Measurements from ENCODE around the gene DGCR2.
"Not testable (repeated sequence)": the region's sequence is repeated elsewhere in the genome, so short reads cannot be mapped to it uniquely, and the experiment has no call there.

DGCR2 gene

DNA sequence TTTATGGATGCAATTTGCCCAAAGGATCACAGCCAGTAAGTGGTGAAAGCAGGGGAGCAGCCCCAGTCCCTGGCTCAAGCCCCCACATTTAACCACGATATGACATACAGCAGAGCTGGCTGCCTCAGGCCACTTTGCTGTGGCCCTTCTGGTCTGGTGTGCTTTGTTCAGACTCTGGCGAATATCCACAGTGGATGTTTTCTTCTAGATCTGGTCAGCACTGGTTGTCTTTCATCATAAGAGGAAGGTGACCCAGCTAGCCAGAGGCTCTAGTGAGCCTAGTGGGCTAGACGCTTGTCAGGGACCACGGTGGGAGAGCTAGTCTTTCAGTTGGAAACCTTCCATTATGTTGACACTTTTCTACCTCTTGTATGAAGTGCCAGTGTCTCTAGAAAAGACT, 42.5 kb downstream of the DGCR2 start:
- DNase-seq: no peak

DNA sequence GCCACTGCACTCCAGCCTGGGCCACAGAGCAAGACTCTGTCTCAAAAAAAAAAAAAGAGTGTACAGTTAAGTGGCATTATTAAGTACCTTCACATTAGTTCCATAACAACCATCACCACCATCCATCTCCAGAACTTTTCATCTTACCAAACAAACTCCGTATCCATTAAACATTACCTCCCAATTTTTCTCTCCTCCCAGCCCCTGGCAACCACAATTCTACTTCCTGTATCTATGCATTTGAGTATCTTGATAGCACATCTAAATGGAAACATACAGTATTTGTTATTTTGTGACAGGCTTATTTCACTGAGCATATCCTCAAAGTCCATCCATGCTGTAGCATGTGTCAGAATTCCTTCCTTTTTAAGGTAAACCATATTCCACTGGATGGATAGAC, 46.8 kb downstream of the DGCR2 start:
- no peak for DNase-seq

DNA sequence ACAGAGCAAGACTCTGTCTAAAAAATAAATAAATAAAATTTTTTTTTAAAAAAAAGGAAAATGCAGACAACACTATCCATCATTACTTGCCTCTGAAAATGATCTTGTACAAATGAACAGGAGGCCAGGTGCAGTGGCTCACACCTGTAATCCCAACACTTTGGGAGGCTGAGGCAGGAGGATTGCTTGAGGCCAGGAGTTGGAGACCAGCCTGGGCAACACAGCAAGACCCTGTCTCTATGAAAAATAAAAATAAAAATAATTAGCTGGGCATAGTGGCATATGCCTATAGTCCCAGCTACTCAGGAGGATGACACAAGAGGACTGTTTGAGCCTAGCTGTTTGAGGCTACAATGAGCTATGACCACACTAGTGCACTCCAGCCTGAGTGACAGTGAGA, 49.4 kb downstream of the DGCR2 start:
- not testable (repeated sequence) for DNase-seq

DNA sequence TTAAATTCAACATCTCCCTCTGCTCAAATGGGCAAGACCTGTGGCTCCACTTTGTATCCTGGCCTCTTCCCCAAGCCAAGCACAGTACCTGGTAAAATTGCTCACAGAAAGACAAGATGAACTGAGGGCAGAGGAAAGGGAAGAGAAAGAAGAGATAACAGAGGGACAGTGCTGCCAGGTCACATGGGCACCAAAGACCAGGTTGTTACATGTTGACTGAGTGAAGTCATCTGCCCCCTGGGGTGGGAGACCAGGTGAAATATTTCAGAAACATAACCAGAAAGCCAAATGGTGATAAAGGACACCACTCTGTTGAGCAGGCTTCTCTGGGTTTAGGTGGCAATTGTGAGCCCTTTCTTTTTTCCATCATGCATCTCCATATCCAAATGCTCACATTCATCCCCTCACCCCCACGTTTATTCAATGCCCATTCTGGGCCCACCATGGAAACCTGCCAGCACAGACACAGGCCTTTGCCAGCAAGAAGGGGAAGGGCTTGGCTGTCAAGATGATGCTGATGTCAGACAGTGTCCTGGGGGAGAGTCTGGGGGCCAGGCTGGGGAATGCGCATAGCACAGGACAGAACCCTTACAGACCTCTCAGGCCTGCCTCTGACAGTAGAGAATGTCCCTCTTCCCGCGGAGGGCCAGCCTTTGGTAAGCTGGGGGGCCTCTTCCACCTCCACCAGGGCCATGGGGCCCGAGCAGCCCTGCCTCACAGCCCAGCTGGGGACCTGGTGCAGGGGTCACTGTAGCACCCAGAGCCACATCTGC, 51.6 kb downstream of the DGCR2 start:
- no peak for DNase-seq

DNA sequence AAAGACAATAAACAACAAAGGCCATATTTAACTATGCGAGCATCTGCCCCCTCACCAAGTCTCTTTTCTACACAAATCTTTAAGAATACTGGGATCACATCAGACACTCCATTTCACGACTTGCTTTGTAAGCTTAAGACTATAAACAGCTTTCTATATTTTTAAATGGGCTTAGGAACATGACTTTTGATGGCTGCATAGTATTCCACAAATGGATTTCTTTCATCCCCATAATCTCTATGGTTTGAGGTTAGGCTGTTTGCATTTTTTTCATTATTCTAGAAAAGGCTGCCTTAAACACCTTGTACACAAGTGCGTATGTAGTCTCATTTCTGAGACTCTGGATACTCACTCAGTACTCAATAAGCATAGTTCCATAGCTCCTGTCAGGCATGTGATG, 52.8 kb downstream of the DGCR2 start:
- no peak for DNase-seq

DNA sequence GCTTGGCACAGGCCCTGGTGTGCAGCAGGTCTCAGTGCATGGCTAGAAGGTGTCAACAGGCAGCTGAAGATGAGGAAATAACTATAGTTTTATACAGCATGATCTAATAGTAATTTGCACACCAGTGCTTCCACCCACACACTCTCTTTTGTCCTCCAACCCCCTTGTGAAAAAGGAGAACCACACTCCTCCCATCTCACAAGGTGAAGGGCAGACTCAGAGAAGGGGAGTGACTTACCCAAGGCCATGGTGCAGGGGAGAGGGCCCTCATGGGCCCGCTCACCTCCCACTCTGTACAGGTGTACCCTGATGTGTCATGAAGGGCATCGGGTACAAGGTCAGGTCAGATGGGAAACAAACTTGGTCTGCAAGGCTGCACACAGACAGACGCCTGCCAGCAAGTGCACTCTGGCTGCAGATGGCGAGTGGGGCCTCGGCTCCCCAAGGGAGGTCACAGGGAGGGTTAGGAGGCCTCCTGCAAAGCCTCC, 53.4 kb downstream of the DGCR2 start:
- DNase-seq: no peak

DNA sequence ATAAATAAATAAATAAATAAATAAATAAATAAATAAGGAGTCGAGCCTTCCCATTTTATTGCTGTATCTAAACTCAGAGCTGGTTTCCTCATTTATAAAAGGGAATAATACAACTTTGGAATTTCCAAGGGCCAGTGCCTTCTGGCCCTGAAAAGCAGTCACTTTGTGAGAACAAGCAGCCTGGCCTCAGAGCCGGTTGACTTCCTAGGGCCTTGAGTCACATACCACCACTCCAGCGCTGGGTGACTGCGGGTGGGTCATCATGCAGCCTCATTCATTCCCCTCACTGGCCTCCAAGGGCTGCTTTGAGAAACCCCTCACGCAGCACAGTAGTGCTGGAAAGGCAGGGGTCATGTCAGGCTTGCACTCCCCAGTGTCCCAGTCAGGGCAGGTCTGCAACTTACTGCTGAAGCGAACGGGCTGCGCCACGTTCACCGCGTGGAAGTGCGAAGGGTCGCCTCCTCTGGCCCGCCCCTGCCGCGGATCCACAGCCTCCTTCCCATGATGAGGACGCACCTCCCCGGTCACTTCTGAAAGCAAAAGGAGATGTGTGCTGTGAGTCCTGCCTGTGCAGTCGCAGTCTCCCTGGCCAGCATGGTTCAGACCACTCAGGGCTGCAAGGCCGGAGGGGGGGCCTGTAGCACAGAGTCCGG, 54.4 kb downstream of the DGCR2 start:
- no peak for DNase-seq

DNA sequence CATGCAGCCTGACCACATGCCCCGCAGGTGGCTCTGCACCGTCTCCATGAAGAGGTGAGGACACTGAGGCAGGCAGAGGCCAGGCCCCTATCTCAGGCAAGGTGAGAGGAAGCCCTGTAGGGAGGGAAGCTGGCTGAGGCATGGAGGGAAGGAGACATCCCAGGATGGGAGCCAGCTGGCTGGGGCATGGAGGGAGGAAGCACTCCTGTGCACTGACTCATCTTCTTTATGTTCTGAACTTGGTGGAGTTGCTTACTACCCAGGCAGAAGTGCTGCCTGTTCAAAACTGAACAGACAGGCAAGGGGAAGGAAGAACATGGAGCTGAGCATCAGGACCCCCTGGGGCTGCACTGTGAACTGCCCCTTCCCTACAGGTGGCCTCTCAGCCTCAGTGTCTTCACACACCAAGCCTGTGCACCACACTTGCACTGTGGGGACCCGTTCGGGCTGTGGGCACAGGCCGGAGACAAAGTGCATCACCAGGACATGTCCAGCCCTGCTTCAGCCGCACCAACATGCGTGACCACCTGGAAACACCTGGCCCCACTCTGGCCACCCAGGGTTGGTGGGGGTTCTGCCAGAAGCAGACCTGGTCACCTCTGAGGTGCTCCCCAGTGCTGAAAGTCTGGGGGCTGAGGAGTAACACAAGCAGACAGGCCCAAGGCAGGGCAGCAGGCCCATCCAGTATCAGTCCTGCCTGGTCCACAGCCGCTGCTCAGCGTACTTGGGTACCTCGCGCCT, 55.5 kb downstream of the DGCR2 start:
- DNase-seq: no peak

DNA sequence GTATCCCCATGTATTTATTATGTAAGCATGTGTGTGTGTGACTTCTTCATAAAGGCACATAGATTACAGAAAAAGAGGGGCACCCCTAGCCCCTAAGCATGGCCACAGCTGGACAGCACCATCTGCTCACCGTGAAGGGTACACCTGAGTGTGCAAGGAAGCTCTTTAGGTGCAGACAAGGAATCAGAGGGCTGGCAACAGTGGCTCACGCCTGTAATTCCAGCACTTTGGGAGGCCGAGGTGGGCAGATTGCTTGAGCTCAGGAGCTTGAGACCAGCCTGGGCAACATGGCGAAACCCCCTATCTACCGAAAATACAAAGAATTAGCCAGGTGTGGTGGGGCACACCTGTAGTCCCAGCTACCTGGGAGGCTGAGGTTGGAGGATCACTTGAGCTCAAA, 56.3 kb downstream of the DGCR2 start:
- no peak for DNase-seq

DNA sequence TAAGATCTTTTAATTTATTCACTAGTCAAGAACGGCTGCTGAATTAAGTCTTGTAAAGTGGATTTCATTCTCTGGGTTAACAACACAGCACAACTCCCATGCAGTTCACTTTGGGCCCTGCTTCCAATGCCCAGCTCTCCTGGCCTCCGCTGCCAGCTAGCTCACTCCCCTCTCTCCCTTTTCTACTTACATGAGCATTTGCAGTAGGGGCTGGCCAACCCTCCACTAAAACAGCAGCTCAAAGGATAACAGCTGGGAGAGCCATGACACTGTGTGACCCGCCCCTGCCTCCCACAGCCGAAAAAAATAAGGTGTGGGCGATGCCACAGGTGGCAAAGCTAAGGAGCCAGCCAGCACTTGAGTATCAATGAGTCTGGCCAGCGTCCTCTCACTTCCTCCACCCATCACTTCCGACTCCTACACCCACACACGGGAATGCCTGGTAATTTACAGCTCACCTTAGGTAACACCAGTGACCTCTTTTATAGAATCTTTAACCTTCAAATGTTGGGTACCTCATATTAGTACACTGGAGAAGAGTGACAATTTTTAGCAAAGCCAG, 56.8 kb downstream of the DGCR2 start:
- DNase-seq: no peak

DNA sequence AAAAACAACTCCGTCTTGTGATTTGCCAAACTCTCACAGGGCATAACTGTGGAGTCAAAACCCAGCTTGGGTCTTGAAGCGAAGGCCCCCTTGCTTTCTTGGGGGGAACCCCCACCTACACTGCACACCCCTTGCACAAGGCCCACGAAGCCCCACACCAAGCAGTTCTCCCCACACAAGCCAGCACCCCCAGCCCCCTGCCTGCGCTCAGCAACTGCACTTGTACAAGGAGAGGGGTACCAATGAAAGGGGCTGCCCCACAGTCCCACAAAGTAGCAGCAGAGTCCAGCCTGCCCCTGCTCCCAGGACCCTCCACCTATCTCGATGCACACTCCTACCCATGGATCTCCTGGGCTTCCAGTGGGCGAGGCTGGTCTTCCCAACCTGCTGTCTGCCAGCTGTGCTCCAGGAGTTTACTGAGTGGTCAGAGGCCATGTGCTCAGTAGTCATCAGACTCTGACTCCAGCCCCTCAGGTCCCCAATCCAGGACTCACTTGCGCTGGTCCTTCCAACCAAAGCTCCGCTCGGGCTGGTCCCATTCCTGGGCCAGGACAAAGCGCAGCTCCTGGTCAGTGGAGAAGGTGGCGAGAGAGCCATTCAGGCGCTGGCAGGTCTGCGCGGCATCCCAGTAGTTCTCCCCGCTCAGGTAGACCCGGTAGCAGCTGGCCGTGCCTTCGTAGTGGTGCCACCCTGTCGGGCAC, 57.7 kb downstream of the DGCR2 start:
- DNase-seq: no peak

DNA sequence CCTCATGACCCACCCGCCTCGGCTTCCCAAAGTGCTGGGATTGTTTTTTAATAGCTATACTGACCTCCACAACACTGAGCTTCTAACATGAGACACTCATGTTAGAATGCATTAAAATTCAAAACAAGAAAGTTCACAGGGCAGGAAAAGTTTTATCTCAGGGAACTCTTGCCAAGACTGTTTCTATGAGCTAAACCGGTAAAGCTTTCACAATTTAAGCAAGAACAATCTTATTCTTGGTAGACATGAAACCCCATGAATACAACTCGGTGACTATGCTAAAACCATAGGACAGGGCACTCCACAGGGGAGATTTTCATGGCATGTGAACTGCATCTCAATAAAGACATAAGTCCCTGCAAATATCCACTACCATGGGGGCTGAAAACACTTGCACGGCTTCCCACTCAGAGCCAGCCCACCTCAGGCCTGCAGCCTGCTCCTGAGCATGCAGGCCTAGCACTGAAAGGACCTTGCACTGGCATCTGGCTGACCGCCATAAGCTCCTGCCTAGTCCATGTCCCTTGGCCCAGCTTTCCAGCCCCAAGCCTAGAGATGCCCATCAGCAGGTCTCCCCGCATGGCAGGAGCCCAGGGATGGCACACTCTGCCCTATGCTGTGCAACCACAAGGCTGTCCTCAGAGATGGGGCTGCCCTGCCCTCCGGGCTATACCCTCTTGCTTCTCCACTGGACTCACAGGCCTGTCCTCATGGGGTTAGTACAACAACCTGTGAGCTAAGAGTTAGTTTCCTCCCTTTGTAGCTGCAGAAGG, 58.4 kb downstream of the DGCR2 start:
- DNase-seq: no peak

DNA sequence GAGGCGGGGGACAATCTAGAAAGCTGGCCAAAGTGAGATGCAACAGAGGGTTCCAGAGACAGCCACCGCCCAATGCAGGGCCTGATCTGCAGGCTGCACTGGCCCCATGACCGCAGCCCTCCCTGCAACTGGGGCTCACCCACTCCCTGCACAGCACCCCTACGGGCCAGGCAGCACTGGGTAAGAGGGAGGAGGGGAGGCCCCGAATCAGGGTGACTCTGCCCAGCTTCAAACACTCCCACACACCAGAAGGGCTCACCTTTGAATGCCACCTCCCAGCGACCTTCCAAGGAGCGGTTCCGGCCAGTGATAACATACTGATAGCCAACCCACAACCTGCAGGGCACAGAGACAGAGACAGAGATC, 59.3 kb downstream of the DGCR2 start:
- DNase-seq: no peak

DNA sequence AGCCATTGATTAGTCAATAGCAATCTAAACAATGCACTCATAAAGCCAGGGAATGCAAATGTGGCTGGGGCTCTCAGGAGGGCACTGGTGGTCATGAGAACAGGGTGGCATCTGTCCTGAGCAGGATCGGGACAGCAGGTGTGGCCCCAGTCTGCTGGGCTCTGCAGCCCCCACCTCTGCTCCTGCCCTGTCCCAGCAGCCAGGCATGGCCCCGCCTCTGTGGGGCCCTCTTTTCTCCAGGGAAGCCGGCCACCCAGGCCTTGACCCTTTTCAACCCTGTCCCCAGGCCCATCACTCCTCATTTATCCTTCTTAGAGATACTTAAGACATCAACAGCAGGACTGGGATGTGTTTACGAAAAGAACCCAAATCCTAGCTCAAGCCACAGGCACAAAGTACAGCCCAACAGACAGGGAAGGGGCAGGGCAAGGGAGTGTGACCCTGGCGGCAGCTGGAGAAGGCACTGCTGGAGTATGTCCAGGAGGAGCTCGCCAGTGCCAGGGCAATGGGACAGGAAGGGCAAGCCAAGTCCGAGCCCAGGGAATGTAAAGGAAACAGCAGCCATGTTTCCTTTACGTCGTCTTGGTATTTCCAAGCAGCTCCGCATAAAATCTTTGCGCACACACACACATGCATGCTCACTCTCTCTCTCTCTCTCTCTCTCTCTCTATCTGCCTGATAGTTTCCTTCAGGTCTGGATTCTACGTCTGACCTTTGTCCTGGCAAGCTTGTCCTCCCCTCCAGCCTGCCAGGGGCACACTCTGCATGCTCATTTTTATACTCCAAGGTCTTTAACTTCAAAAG, 59.9 kb downstream of the DGCR2 start:
- DNase-seq: no peak

DNA sequence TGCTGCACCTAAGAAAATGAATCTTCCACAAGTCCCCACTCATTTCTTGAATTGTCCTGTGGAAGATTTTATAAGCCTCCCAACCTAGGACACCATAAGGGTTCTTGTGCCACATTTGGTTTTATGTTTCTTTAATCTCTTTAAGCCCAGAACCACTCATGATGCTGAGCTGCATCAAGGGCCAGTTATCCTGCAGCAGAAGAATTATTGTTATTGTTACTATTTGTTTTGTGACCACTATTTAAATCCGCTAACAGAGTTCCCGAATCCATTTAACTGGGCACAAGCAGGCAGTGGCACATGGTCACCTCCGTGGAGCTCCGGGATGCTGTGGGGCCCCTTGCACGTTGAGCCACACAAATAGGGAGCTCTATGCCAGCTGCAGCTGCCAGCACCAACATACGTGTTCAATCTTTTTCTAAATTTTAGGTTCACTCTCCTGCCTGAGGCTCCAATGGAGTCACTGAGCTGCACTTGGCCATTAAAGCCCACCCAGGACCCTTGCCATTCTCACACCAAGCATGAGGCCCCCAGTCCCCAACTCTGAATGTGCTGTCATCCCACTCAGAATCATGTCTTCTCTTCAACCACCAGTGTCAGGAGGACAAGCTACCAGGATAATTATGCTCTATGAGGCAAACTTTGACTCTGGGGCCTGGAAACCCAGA, 60.6 kb downstream of the DGCR2 start:
- no peak for DNase-seq

DNA sequence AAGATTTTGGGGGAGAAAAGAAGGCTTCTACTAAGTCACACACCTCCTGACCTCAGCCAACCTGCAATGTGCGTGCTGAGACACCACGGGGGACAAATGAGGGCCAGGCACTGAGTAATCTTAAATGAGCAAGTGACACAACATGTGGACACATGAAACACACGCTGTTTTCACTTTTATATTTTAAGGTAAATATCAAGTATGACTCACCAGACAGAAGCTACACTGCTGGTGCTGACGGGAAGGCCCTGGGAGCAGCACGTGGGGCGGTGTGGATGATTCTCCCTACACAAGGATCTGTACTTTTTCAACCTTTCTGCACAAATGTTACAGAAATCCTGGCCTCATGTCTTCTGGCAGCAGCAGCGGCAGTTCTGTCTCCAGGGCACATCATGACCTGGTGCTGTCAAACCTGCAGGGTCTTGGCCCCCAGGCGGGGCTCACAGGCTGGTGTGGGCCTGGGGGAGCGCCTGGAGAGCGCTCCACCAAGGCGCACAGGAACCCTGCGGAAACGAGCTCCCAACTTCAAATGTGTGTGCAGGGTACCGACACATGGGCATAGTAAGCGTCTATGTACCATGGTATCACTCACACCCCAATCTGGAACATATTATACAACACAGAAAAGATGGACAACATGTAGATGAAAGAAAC, 61.7 kb downstream of the DGCR2 start:
- no peak for DNase-seq

DNA sequence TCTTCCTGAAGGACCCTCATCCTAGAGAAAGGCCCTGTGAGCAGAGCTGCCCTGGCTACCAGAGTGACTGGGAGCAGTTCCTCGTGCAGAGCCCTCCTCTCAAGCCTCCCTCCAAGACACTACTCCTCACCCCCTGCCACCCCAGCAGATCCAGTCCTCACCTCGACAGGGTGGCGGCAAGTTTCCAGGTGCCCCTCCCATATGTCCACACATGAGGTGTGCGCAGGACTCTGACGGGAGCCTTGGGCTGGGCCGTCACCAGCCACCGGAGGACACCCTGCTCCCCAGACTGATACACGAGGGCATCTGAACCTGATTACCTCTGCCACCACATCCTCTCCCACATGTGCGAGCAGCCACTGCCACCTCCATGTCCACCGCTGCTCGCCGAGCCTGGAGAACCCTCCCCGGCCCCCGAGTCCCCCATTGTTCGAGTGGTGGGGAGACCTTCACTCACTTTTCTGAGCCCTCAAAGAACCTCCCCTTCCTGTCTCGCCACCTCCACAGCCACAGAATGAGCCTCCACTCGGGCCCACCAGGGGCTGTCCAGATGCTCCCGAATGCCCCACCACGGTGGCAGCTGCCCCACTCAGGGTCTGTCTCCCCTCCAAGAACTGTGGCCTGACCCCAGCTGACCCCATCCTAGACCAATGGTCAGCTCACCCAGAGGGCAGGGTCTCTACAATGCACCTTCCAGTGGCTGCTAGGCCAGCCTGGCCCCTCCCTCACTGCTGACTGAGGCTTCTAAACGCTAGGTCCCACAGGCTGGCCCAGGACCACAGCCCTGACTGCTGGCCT, 62.5 kb downstream of the DGCR2 start:
- DNase-seq: no peak

DNA sequence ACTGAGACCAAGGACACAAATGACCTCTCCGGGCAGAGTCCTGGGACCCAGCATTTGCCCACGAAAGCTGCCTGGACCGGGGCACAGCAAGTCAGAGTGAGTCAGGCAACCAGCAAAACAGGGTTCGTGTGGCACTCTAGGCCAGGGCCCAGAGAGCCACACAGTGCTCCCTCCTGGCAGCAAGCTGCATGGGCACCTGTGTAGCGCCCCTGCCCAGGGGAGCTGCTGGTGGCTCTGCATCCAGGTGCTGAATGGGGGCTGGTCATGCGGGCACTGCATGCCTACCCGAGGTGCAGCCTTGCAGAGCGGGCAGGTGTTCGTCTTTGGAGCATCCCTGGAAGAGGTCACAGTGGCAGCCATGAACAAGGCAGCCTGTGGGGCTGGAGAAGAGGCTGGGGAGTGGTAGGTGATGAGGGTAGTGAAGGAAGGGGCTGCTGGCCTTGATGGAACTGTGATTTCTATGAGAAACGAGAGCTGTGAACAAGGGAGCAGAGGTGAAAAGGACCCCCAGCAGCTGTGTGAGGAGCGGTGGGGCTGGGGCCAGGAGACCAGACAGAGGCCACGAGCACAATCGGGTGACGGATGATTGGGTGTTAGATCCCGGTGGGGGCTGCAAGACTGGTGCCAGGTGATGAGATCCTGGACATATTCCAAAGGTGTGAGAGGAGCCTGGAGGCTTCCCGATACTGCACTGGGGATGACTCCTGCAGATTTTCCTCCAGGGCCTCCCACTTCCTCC, 63.3 kb downstream of the DGCR2 start:
- DNase-seq: no peak
